SK-N-SH treated with all-trans-retinoic acid at 6 μM for 48 hours (cell line): ENCODE measurements around the gene DCUN1D5.

Source experiments
- ARNTL ChIP-seq: fragments of 450-650 bp; formaldehyde crosslinking; IDR thresholded peaks from 2 replicates; pipeline ENCODE4 v1.5.0; 2020; ENCODE audit warnings: low read depth, mild to moderate bottlenecking, moderate library complexity, borderline replicate concordance
- BACH2 ChIP-seq: fragments of 250-450 bp; sonication (Bioruptor Pico); IDR thresholded peaks from 2 replicates; pipeline ENCODE4 v1.9.0; 2021; ENCODE audit warnings: mild to moderate bottlenecking, borderline replicate concordance
- CREB5 ChIP-seq: fragments of 250-450 bp; sonication (Bioruptor Pico); IDR thresholded peaks from 2 replicates; pipeline ENCODE4 v1.5.1; 2020; ENCODE audit warnings: low read depth, mild to moderate bottlenecking, moderate library complexity
- CSDC2 ChIP-seq: fragments of 250-450 bp; sonication (Bioruptor Pico); IDR thresholded peaks from 2 replicates; pipeline ENCODE4 v1.5.0; 2020; ENCODE audit warnings: mild to moderate bottlenecking, moderate library complexity
- CSRNP3 ChIP-seq: fragments of 250-450 bp; sonication (Bioruptor Pico); IDR thresholded peaks from 2 replicates; pipeline ENCODE4 v1.5.1; 2021; ENCODE audit warnings: mild to moderate bottlenecking, moderate library complexity
- ISL1 ChIP-seq: fragments of 250-450 bp; sonication (Bioruptor Pico); IDR thresholded peaks from 2 replicates; pipeline ENCODE4 v2.1.2; 2022; ENCODE audit warnings: mild to moderate bottlenecking, moderate library complexity
- PATZ1 ChIP-seq: fragments of 250-450 bp; sonication (Bioruptor Pico); IDR thresholded peaks from 2 replicates; pipeline ENCODE4 v1.8.0; 2020; ENCODE audit warnings: mild to moderate bottlenecking, moderate library complexity, borderline replicate concordance
- POU6F1 ChIP-seq: fragments of 250-450 bp; sonication (Bioruptor Pico); IDR thresholded peaks from 2 replicates; pipeline ENCODE4 v1.8.0; 2021; ENCODE audit warnings: low read depth, mild to moderate bottlenecking, moderate library complexity, borderline replicate concordance
- RARB ChIP-seq: fragments of 250-450 bp; sonication (Bioruptor Pico); IDR thresholded peaks from 2 replicates; pipeline ENCODE4 v1.8.0; 2021; ENCODE audit warnings: mild to moderate bottlenecking, moderate library complexity
- ZNF565 ChIP-seq: fragments of 450-650 bp; formaldehyde crosslinking; conservative IDR thresholded peaks from 2 replicates; pipeline ENCODE4 v1.5.0; 2020; ENCODE audit warnings: low read depth, mild to moderate bottlenecking, moderate library complexity
- ZNF8 ChIP-seq: fragments of 450-650 bp; formaldehyde crosslinking; IDR thresholded peaks from 2 replicates; pipeline ENCODE4 v1.5.0; 2020; ENCODE audit warnings: mild to moderate bottlenecking, moderate library complexity

- TF ChIP-seq ZNF8 (CRISPR knock-in tag): no peak
- no peak for TF ChIP-seq ISL1 (CRISPR knock-in tag)
- TF ChIP-seq PATZ1 (CRISPR knock-in tag): no peak
- TF ChIP-seq ZNF565: no peak
- TF ChIP-seq CSRNP3 (CRISPR knock-in tag): no peak
- TF ChIP-seq CSDC2 (CRISPR knock-in tag): no peak
- TF ChIP-seq POU6F1: no peak
- no peak for TF ChIP-seq RARB (CRISPR knock-in tag)
- no peak for TF ChIP-seq ARNTL
- TF ChIP-seq CREB5 (CRISPR knock-in tag): no peak
- no peak for TF ChIP-seq BACH2 (CRISPR knock-in tag)
Observed at GRCh38 chr11:103091064-103091800, 728 bp downstream of the DCUN1D5 start.
